Measurements from ENCODE around the gene NPLOC4. TPM values are rescaled to one million over a fixed set of nuclear protein-coding genes. Genes with fewer than 3 reads are reported as not detected.

Gene NPLOC4
- total and polyA plus RNA-seq, 2 of the 13 experiments (the other 11 are each of a cell fraction or from before 2014, with no cell fraction given), result 57.0 to 97.0 TPM

- 0 out of 2 replicates have a peak, but pooled peaks have one; percentile 52 for TF ChIP-seq NFAT5 (CRISPR knock-in tag; IDR thresholded peaks at IDR 0.05)
- TF ChIP-seq ARNT2 (CRISPR knock-in tag; IDR thresholded peaks at IDR 0.05; ENCODE audit: low read depth), result peak; percentile 67; the same call in 1 of the 2 replicates
- TF ChIP-seq GPN1 (CRISPR knock-in tag; IDR thresholded peaks at IDR 0.05; ENCODE audit: borderline replicate concordance), result 0 out of 2 replicates have a peak, but pooled peaks have one; percentile 35
- TF ChIP-seq ZNF746 (CRISPR knock-in tag; IDR thresholded peaks at IDR 0.05), result no peak; the same call in none of the 2 replicates
- peak; percentile 30; the same call in 1 of the 2 replicates for TF ChIP-seq FOSL2 (CRISPR knock-in tag; IDR thresholded peaks at IDR 0.05)
- 0 out of 2 replicates have a peak, but pooled peaks have one; percentile 30 for TF ChIP-seq ZNF264 (CRISPR knock-in tag; IDR thresholded peaks at IDR 0.05)
- no peak for TF ChIP-seq NPAS2 (CRISPR knock-in tag; IDR thresholded peaks at IDR 0.05; ENCODE audit: borderline replicate concordance)
- peak; percentile 94 for TF ChIP-seq ZNF142 (CRISPR knock-in tag; IDR thresholded peaks at IDR 0.05)
- TF ChIP-seq CSRNP1 (CRISPR knock-in tag; IDR thresholded peaks at IDR 0.05), result peak; percentile 60; the same call in 1 of the 2 replicates
- 0 out of 2 replicates have a peak, but pooled peaks have one; percentile 15 for TF ChIP-seq ZZZ3 (CRISPR knock-in tag; IDR thresholded peaks at IDR 0.05; ENCODE audit: borderline replicate concordance)
- TF ChIP-seq DR1 (CRISPR knock-in tag; IDR thresholded peaks at IDR 0.05), result peak; percentile 91
- peak; percentile 14; the same call in 1 of the 2 replicates for TF ChIP-seq ZNF362 (CRISPR knock-in tag; IDR thresholded peaks at IDR 0.05; ENCODE audit: borderline replicate concordance)
- no peak for TF ChIP-seq RORA (CRISPR knock-in tag; IDR thresholded peaks at IDR 0.05)
These were observed 124.1 kb downstream of the NPLOC4 start, which contains the start of gene ACTG1 (continued) for GRCh38 chr17:81512562-81513371.

Measured in HepG2 (cell line).